Measurements from ENCODE around the gene CCL25.

Gene CCL25

DNA sequence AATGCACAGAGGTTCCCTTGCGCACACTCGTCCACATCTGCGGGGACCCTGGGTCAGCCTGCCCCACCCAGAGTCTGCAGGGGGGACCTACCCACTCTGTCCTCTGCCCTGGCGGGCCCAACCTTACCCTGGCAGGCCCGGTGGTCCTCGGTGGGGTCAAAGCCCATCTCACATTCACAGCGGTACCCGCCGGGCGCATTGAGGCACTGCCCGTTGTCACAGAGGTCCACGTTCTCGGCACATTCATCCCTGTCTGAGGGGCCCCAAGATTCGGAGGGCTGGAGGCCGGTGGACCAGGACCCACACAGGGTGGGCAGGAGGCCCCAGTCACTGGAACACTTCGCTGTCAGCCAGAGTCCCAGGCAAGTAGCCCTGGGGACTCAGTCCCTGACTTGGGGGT is 58.4 kb downstream of the CCL25 start:
- DNase-seq, result no peak

DNA sequence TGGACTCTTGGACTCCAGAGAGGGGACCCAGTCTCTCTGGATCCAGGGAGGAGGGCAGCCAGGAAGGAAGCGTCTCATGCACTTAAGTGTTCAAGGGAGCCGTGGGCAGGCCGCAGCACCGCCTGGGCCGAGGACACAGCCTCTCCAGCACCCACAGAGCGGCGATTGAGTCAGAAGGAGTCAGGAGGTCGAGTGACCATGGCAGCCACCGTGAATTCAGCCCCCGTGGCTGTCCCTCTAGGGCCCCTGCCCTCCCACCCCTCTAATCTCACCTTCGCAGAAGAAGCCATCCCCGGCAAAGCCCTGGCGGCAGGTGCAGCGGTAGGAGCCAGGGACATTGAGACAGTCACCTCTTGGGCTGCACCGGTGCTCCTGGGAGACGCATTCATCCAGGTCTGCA is 58.8 kb downstream of the CCL25 start:
- no peak for DNase-seq

Measured in C1 segment of cervical spinal cord (tissue), 14 donors.